Glutamatergic neuron (in vitro differentiated cells): Measurements from ENCODE around the gene PPP2R5C. TPM values are rescaled to one million over a fixed set of nuclear protein-coding genes. Genes with fewer than 3 reads are reported as not detected.

ENCODE experiments used
- DNase-seq: peaks from one replicate; pipeline ENCODE4 v3.0.0; 2022
- H3K27ac Mint-ChIP-seq: one replicate; pipeline ENCODE4 v1.8.0; 2020; ENCODE audit warnings: mild to moderate bottlenecking, mixed read lengths, inconsistent platforms; ENCODE audit not compliant: unreplicated experiment
- H3K27me3 Mint-ChIP-seq: one replicate; pipeline ENCODE4 v1.8.0; 2020; ENCODE audit warnings: mild to moderate bottlenecking, moderate library complexity, mixed read lengths, inconsistent platforms; ENCODE audit not compliant: unreplicated experiment
- H3K36me3 Mint-ChIP-seq: one replicate; pipeline ENCODE4 v1.8.0; 2020; ENCODE audit warnings: mild to moderate bottlenecking, mixed read lengths, inconsistent platforms; ENCODE audit not compliant: unreplicated experiment
- H3K4me1 Mint-ChIP-seq: one replicate; pipeline ENCODE4 v1.8.0; 2020; ENCODE audit warnings: mild to moderate bottlenecking, low read depth, mixed read lengths, inconsistent platforms; ENCODE audit not compliant: unreplicated experiment
- H3K4me3 Mint-ChIP-seq: one replicate; pipeline ENCODE4 v1.8.0; 2020; ENCODE audit warnings: mild to moderate bottlenecking, mixed read lengths, inconsistent platforms; ENCODE audit not compliant: unreplicated experiment
- H3K9me3 Mint-ChIP-seq: one replicate; pipeline ENCODE4 v1.8.0; 2020; ENCODE audit warnings: mild to moderate bottlenecking, moderate library complexity, mixed read lengths, inconsistent platforms; ENCODE audit not compliant: unreplicated experiment
- CTCF ChIP-seq: fragments of 200-600 bp; sonication (generic); IDR thresholded peaks from one replicate; pipeline ENCODE4 v1.5.0; 2021; ENCODE audit not compliant: partially characterized antibody, unreplicated experiment
- total RNA-seq: library from RNA; stranded (reverse); fragmentation: NEBNext Ultra II Directional; extraction: Animal tissue kit (Norgen Biotek cat#: 25700); gene quantifications from one replicate; pipeline ENCODE4 v1.2.1, GENCODE V29; 2021; ENCODE audit not compliant: unreplicated experiment

Gene PPP2R5C
- total RNA-seq, 1 donor from 2014 or later = 116 TPM

GRCh38 chr14:101948666-101949216 is 187.2 kb downstream of the PPP2R5C start:
- peak overlapping the region; percentile 97 for H3K4me3 Mint-ChIP-seq
- DNase-seq = peak; percentile 30
- H3K27ac Mint-ChIP-seq = peak overlapping the region; percentile 99
- peaks cover 12% of the 10 kb centered on the region for H3K27me3 Mint-ChIP-seq
- no peaks in the 10 kb centered on the region for H3K36me3 Mint-ChIP-seq
- peaks cover 18% of the 10 kb centered on the region for H3K9me3 Mint-ChIP-seq
- no peak for TF ChIP-seq CTCF
- peaks cover 10% of the 10 kb centered on the region for H3K4me1 Mint-ChIP-seq

DNA sequence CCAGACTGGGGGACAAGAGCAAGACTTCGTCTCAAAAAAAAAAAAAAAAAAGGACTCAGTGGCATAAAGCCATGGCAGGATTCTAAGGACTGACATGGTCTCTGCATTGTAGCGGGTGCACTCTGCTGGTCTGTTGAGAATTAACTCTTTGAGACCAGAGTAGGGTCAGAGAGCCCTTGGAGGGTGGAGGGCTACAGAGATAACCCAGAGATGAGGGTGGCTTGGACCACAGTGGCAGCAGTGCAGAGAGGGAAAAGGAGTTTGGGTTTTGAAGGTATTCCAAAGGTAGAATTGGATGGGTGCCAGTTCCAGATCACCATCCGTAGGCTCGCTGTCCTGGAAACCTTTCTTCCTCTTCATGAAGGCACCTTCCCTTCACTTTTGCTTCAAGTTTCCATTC is 188.6 kb downstream of the PPP2R5C start:
- Mint-ChIP-seq H3K36me3 (no peaks in the 10 kb centered on the region), H3K4me3 (no peak overlapping the region), H3K27ac (no peak overlapping the region)

GRCh38 chr14:101950516-101951215 is 189.2 kb downstream of the PPP2R5C start:
- no peak for TF ChIP-seq CTCF
- no peak overlapping the region for H3K27ac Mint-ChIP-seq
- peaks cover 18% of the 10 kb centered on the region for H3K9me3 Mint-ChIP-seq
- DNase-seq = no peak
- H3K4me1 Mint-ChIP-seq = peaks cover 10% of the 10 kb centered on the region
- no peak overlapping the region for H3K4me3 Mint-ChIP-seq
- H3K36me3 Mint-ChIP-seq = no peaks in the 10 kb centered on the region
- H3K27me3 Mint-ChIP-seq = peaks cover 12% of the 10 kb centered on the region

More for the DNA sequence above, 188.6 kb downstream of the PPP2R5C start:
- no peak for TF ChIP-seq CTCF
- peaks cover 12% of the 10 kb centered on the region for H3K27me3 Mint-ChIP-seq
- peaks cover 18% of the 10 kb centered on the region for H3K9me3 Mint-ChIP-seq
- H3K4me1 Mint-ChIP-seq = peaks cover 10% of the 10 kb centered on the region
- DNase-seq = no peak

DNA sequence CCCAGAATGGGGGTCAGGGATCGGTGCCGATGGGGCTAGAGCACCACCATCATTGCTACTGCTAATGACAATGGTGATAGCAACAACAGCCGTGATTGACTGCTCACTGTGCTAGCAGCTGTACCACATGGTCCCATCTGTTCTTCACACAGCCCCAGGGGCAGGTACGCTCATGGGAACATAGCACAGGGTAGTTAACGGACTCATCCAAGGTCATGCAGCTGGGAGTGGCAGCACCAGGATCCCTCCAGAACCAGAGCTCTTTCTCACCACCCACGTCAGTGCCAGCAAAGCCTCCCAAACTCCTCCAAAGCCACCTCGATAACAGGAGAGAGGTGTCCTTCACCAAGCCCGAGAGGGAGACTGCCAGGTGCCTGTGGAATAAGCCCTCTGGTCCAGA is 191.6 kb downstream of the PPP2R5C start:
- peak overlapping the region; percentile 73 for H3K27ac Mint-ChIP-seq
- peaks cover 18% of the 10 kb centered on the region for H3K4me1 Mint-ChIP-seq
- no peak overlapping the region for H3K4me3 Mint-ChIP-seq
- H3K9me3 Mint-ChIP-seq = peaks cover 8% of the 10 kb centered on the region
- peak; percentile 39 for DNase-seq
- no peaks in the 10 kb centered on the region for H3K36me3 Mint-ChIP-seq
- TF ChIP-seq CTCF = no peak
- peaks cover 5% of the 10 kb centered on the region for H3K27me3 Mint-ChIP-seq

DNA sequence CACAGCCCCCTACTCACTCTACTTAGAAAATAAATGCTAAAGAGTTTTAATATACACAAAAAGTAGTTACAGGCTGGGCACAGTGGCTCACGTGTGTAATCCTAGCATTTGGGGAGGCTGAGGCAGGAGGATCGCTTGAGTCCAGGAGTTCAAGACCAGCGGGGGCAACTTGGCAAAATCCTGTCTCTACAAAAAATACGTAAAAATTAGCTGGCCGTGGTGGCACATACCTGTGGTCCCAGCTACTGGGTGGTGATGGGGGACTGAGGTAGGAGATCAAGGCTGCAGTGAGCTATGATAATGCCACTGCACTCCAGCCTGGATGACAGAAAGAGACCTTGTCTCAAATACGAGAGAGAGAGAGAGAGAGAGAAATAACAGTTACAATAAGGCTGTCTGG is 193.0 kb downstream of the PPP2R5C start:
- no peak overlapping the region for H3K27ac Mint-ChIP-seq
- H3K4me1 Mint-ChIP-seq = peaks cover 14% of the 10 kb centered on the region
- peaks cover 5% of the 10 kb centered on the region for H3K9me3 Mint-ChIP-seq
- H3K4me3 Mint-ChIP-seq = peak overlapping the region; percentile 4
- peaks cover 5% of the 10 kb centered on the region for H3K27me3 Mint-ChIP-seq
- no peaks in the 10 kb centered on the region for H3K36me3 Mint-ChIP-seq
- DNase-seq = no peak
- no peak for TF ChIP-seq CTCF
